ENCODE measurements around the gene HES7. TPM values are rescaled to one million over a fixed set of nuclear protein-coding genes. Genes with fewer than 3 reads are reported as not detected.
"Not testable (repeated sequence)": the region's sequence is repeated elsewhere in the genome, so short reads cannot be mapped to it uniquely, and the experiment has no call there.

The HES7 gene
- total RNA-seq (ENCODE audit: low replicate concordance) = 0.46 TPM in 1 of 2 replicates, not detected in the other
- long read RNA-seq = 0 reads

DNA sequence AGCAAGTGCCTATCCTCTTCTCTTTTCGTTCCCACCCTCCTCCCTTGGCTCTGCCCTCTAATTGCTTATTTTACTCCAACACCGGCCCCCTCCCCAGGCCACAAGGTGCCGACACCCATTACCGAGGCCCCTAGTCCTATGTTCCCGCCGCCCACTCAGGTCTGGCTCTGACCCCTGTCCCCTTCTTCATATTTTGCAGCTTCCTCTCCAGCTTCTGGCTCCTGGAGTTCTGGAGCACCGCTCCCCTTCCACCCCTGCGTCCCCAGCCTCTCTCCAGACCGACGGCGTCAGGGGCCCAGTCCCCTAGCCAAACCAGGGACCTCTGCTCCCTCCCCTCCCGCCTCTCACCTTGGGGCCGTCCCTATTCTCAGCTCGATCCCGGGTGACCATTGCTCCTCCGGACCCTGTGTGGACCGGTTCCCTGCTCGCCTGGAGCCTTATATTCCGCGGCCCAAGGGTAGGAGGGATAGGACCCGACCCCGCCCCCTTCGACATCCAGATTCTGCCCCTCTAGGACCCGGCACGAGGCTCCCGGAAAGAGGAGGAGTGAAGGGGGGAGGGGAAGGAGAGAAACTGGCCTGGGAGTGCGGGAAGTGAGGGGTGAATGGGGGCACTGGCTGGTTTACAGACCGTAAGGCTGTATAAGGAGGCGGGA, at the start of gene HES7:
Gene HES7, minus strand, starts transcription at position 412 of the 655 bp plus-strand sequence. Its CDS starts 22 bp downstream, at position 390.
- TF ChIP-seq, protein P1, sequence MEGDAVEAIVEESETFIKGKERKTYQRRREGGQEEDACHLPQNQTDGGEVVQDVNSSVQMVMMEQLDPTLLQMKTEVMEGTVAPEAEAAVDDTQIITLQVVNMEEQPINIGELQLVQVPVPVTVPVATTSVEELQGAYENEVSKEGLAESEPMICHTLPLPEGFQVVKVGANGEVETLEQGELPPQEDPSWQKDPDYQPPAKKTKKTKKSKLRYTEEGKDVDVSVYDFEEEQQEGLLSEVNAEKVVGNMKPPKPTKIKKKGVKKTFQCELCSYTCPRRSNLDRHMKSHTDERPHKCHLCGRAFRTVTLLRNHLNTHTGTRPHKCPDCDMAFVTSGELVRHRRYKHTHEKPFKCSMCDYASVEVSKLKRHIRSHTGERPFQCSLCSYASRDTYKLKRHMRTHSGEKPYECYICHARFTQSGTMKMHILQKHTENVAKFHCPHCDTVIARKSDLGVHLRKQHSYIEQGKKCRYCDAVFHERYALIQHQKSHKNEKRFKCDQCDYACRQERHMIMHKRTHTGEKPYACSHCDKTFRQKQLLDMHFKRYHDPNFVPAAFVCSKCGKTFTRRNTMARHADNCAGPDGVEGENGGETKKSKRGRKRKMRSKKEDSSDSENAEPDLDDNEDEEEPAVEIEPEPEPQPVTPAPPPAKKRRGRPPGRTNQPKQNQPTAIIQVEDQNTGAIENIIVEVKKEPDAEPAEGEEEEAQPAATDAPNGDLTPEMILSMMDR (conservative IDR thresholded peaks at IDR 0.05) = no peak
- Mint-ChIP-seq H3K27ac (peak within 1 kb of the TSS; percentile 82), H3K4me3 (peak within 1 kb of the TSS; percentile 91), H3K36me3 (peaks cover 9% of the 10 kb centered on the region), H3K9me3 (no peaks in the 10 kb centered on the region), H3K27me3 (peaks cover 76% of the 10 kb centered on the region), H3K4me1 (ENCODE audit: unreplicated experiment) (peaks cover 51% of the 10 kb centered on the region)
- no peak for DNase-seq (ENCODE audit: extremely low spot score, unreplicated experiment)

DNA sequence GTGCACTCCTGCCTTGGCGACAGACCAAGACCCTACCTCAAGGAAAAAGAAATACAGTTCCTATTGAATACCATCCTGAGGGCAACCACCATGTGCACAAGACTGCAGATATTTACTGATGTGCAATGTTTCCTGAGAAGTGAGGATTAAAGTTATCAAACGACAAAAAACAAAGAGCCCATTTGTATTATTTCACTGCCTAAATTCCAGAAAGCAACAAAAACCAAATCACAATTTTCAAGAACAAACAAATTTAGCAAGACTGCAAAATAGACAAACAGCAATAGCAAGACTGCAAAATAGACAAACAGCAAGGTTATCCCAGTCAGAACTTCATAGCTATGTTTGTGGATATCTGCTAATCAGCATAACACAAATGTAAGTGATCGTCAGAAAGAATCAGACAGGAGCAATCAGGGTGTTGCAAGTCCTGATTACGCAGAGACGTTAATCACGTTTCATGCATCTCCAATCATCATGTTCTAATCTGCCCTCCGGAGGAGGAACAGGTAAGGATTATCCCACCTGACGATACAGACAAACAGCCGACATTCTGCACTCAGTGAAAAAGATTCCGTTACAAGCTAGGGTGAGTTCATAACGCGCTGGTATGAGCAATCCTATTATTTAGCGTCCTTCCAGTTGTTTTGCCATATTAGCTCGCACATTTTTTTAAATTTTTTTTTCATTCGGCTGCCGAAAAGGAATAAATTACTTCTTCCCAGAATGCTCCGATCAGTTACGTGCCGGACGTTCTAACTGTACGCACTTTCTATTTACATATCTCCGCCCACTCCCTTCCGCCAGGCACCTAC, 49.4 kb upstream of the HES7 start:
- H3K27me3 Mint-ChIP-seq = peaks cover 4% of the 10 kb centered on the region
- H3K4me1 Mint-ChIP-seq (ENCODE audit: unreplicated experiment) = peaks cover 25% of the 10 kb centered on the region

GRCh38 chr17:8170186-8170585, 46.3 kb upstream of the HES7 start:
- H3K27me3 Mint-ChIP-seq; H3K9me3 Mint-ChIP-seq; H3K4me1 Mint-ChIP-seq (ENCODE audit: unreplicated experiment); H3K4me3 Mint-ChIP-seq; H3K36me3 Mint-ChIP-seq; H3K27ac Mint-ChIP-seq; DNase-seq (ENCODE audit: extremely low spot score, unreplicated experiment): not testable (repeated sequence)

More for the DNA sequence above, 49.4 kb upstream of the HES7 start:
- TF ChIP-seq, protein P1 (conservative IDR thresholded peaks at IDR 0.05) = no peak
- DNase-seq (ENCODE audit: extremely low spot score, unreplicated experiment) = no peak
- Mint-ChIP-seq H3K36me3 (no peaks in the 10 kb centered on the region), H3K27ac (peak overlapping the region; percentile 100), H3K9me3 (no peaks in the 10 kb centered on the region), H3K4me3 (peak overlapping the region; percentile 94)

- TF ChIP-seq, protein P1 (conservative IDR thresholded peaks at IDR 0.05) = no peak
- H3K4me3 Mint-ChIP-seq = no peak overlapping the region
- H3K9me3 Mint-ChIP-seq = no peaks in the 10 kb centered on the region
- no peaks in the 10 kb centered on the region for H3K36me3 Mint-ChIP-seq
- no peak overlapping the region for H3K27ac Mint-ChIP-seq
- no peaks in the 10 kb centered on the region for H3K27me3 Mint-ChIP-seq
- H3K4me1 Mint-ChIP-seq (ENCODE audit: unreplicated experiment) = peaks cover 12% of the 10 kb centered on the region
- DNase-seq (ENCODE audit: extremely low spot score, unreplicated experiment) = no peak
These were observed 43.6 kb upstream of the HES7 start for GRCh38 chr17:8167526-8167925.

DNA sequence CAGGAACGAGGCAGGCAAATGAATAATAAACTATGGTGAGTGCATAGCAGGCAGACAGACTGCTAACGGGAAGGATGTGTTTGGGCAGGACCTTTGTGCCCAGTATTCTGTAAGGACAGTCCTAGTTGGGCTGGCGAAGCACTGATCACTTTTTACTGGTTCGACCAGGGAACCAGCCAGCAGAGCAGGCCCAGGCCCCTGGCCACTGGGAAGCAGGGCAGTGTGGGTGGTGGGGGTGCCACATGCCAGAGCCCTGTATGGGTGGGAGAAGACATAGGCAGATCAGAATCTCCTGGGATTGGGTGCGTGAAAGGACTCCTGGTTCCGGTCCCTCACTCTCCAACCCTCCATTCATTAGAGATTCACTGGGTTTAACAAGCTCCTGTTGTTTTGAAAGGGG, 42.8 kb upstream of the HES7 start:
- H3K27ac Mint-ChIP-seq = no peak overlapping the region

More for the DNA sequence above, 42.8 kb upstream of the HES7 start:
- TF ChIP-seq, protein P1 (conservative IDR thresholded peaks at IDR 0.05) = no peak
- H3K27me3 Mint-ChIP-seq = no peaks in the 10 kb centered on the region
- H3K9me3 Mint-ChIP-seq = no peaks in the 10 kb centered on the region
- no peaks in the 10 kb centered on the region for H3K36me3 Mint-ChIP-seq
- DNase-seq (ENCODE audit: extremely low spot score, unreplicated experiment) = no peak
- no peak overlapping the region for H3K4me3 Mint-ChIP-seq
- H3K4me1 Mint-ChIP-seq (ENCODE audit: unreplicated experiment) = peaks cover 12% of the 10 kb centered on the region

Data from type B pancreatic cell (in vitro differentiated cells).